GM08714 (cell line): ENCODE data around the gene DNAJB13.

ENCODE experiments used
- H3K4me3 ChIP-seq: fragments of 200-500 bp; sonication (Bioruptor generic); 2 replicates; pipeline ENCODE4 v1.5.1; 2014; ENCODE audit warnings: mild to moderate bottlenecking, low read length, inconsistent platforms
- ZNF274 ChIP-seq: IDR thresholded peaks from 2 replicates; pipeline ENCODE4 v1.6.1; 2012; ENCODE audit warnings: mild to moderate bottlenecking, low read depth, low read length

The DNAJB13 gene

GRCh38 chr11:74017631-74018030, 66.8 kb downstream of the DNAJB13 start:
- H3K4me3 ChIP-seq = no peak overlapping the region
- no peak for TF ChIP-seq ZNF274

- H3K4me3 ChIP-seq = no peak overlapping the region
- TF ChIP-seq ZNF274 = no peak
Measured at GRCh38 chr11:74018331-74019005, 67.6 kb downstream of the DNAJB13 start.

- no peak for TF ChIP-seq ZNF274
- H3K4me3 ChIP-seq = no peak overlapping the region
Measured at GRCh38 chr11:74019104-74019738, 68.4 kb downstream of the DNAJB13 start.

GRCh38 chr11:74019860-74020259, 69.0 kb downstream of the DNAJB13 start:
- TF ChIP-seq ZNF274 = no peak
- H3K4me3 ChIP-seq = no peak overlapping the region
